ENCODE data around the gene SCG5. TPM values are rescaled to one million over a fixed set of nuclear protein-coding genes. Genes with fewer than 3 reads are reported as not detected.

SCG5 gene
- polyA plus RNA-seq, 1 donor from 2014 or later, result not detected

- Mint-ChIP-seq H3K36me3 (no peaks in the 10 kb centered on the region), H3K4me1 (no peaks in the 10 kb centered on the region), H3K4me3 (no peak overlapping the region), H3K27me3 (peaks cover 4% of the 10 kb centered on the region), H3K27ac (no peak overlapping the region), H3K9me3 (peaks cover 0 to 2% (median under 1%) of the 10 kb centered on the region in 3 donors)
Measured at GRCh38 chr15:32694222-32694983, 52.9 kb downstream of the SCG5 start.

GRCh38 chr15:32698773-32699390 lies 57.4 kb downstream of the SCG5 start:
- H3K9me3 Mint-ChIP-seq, result peaks cover 0 to 2% (median 1%) of the 10 kb centered on the region in 3 donors

GRCh38 chr15:32700501-32701150 lies 59.1 kb downstream of the SCG5 start:
- Mint-ChIP-seq H3K27me3 (peaks cover 6% of the 10 kb centered on the region), H3K9me3 (peaks cover 0 to 2% (median 1%) of the 10 kb centered on the region in 3 donors), H3K4me3 (no peak overlapping the region)

More at GRCh38 chr15:32698773-32699390, 57.4 kb downstream of the SCG5 start:
- peaks cover 4% of the 10 kb centered on the region for H3K27me3 Mint-ChIP-seq
- no peaks in the 10 kb centered on the region for H3K4me1 Mint-ChIP-seq
- no peak overlapping the region for H3K27ac Mint-ChIP-seq
- no peaks in the 10 kb centered on the region for H3K36me3 Mint-ChIP-seq
- no peak overlapping the region for H3K4me3 Mint-ChIP-seq

GRCh38 chr15:32701863-32702262 lies 60.4 kb downstream of the SCG5 start:
- H3K27me3 Mint-ChIP-seq, result peaks cover 9% of the 10 kb centered on the region
- no peaks in the 10 kb centered on the region for H3K4me1 Mint-ChIP-seq
- H3K27ac Mint-ChIP-seq, result no peak overlapping the region
- H3K4me3 Mint-ChIP-seq, result no peak overlapping the region
- peaks cover 0 to 2% (median 1%) of the 10 kb centered on the region in 3 donors for H3K9me3 Mint-ChIP-seq
- H3K36me3 Mint-ChIP-seq, result no peaks in the 10 kb centered on the region

More at GRCh38 chr15:32700501-32701150, 59.1 kb downstream of the SCG5 start:
- H3K4me1 Mint-ChIP-seq, result no peaks in the 10 kb centered on the region
- no peak overlapping the region for H3K27ac Mint-ChIP-seq
- H3K36me3 Mint-ChIP-seq, result no peaks in the 10 kb centered on the region

- H3K27me3 Mint-ChIP-seq, result peaks cover 6% of the 10 kb centered on the region
- peaks cover 0 to under 1% (median 0%) of the 10 kb centered on the region in 3 donors for H3K9me3 Mint-ChIP-seq
- H3K4me3 Mint-ChIP-seq, result no peak overlapping the region
- H3K27ac Mint-ChIP-seq, result no peak overlapping the region
- H3K36me3 Mint-ChIP-seq, result no peaks in the 10 kb centered on the region
- no peaks in the 10 kb centered on the region for H3K4me1 Mint-ChIP-seq
Measured at GRCh38 chr15:32704395-32704981, 63.0 kb downstream of the SCG5 start.

GRCh38 chr15:32705446-32705845 lies 63.9 kb downstream of the SCG5 start:
- Mint-ChIP-seq H3K4me3 (no peak overlapping the region), H3K27ac (no peak overlapping the region), H3K36me3 (no peaks in the 10 kb centered on the region), H3K9me3 (no peaks in the 10 kb centered on the region), H3K4me1 (no peaks in the 10 kb centered on the region), H3K27me3 (peaks cover 9% of the 10 kb centered on the region)

GRCh38 chr15:32706704-32707103 lies 65.2 kb downstream of the SCG5 start:
- Mint-ChIP-seq H3K4me1 (no peaks in the 10 kb centered on the region), H3K4me3 (no peak overlapping the region), H3K9me3 (no peaks in the 10 kb centered on the region), H3K36me3 (no peaks in the 10 kb centered on the region), H3K27me3 (peaks cover 11% of the 10 kb centered on the region), H3K27ac (no peak overlapping the region)

- peaks cover 11% of the 10 kb centered on the region for H3K27me3 Mint-ChIP-seq
- H3K4me1 Mint-ChIP-seq, result no peaks in the 10 kb centered on the region
- H3K4me3 Mint-ChIP-seq, result no peak overlapping the region
- no peaks in the 10 kb centered on the region for H3K9me3 Mint-ChIP-seq
- no peaks in the 10 kb centered on the region for H3K36me3 Mint-ChIP-seq
- no peak overlapping the region for H3K27ac Mint-ChIP-seq
Measured at GRCh38 chr15:32707436-32707835, 65.9 kb downstream of the SCG5 start.

GRCh38 chr15:32709295-32710033 lies 68.0 kb downstream of the SCG5 start:
- Mint-ChIP-seq H3K4me1 (no peaks in the 10 kb centered on the region), H3K27ac (no peak overlapping the region), H3K27me3 (peaks cover 16% of the 10 kb centered on the region), H3K36me3 (no peaks in the 10 kb centered on the region), H3K4me3 (no peak overlapping the region), H3K9me3 (no peaks in the 10 kb centered on the region)

GRCh38 chr15:32715276-32715675 lies 73.8 kb downstream of the SCG5 start:
- H3K27ac Mint-ChIP-seq, result no peak overlapping the region
- peak overlapping the region in 1 of 4 donors; percentile 65 for H3K4me3 Mint-ChIP-seq
- H3K36me3 Mint-ChIP-seq, result no peaks in the 10 kb centered on the region
- peaks cover 13 to 16% (median 15%) of the 10 kb centered on the region in 3 donors for H3K4me1 Mint-ChIP-seq
- peaks cover 45% of the 10 kb centered on the region for H3K27me3 Mint-ChIP-seq
- H3K9me3 Mint-ChIP-seq, result no peaks in the 10 kb centered on the region

- no peaks in the 10 kb centered on the region for H3K36me3 Mint-ChIP-seq
- H3K27ac Mint-ChIP-seq, result peak overlapping the region in 1 of 3 donors; percentile 4
- peaks cover 45% of the 10 kb centered on the region for H3K27me3 Mint-ChIP-seq
- H3K4me1 Mint-ChIP-seq, result peaks cover 13 to 16% (median 15%) of the 10 kb centered on the region in 3 donors
- no peaks in the 10 kb centered on the region for H3K9me3 Mint-ChIP-seq
- H3K4me3 Mint-ChIP-seq, result peak overlapping the region; percentile 56 to 89 (median 71)
Measured at GRCh38 chr15:32716216-32716914, 74.9 kb downstream of the SCG5 start.

- peaks cover 13 to 16% (median 15%) of the 10 kb centered on the region in 3 donors for H3K4me1 Mint-ChIP-seq
- peak overlapping the region in 2 of 3 donors; percentile 4 to 48 for H3K27ac Mint-ChIP-seq
- no peaks in the 10 kb centered on the region for H3K36me3 Mint-ChIP-seq
- no peaks in the 10 kb centered on the region for H3K9me3 Mint-ChIP-seq
- peaks cover 45% of the 10 kb centered on the region for H3K27me3 Mint-ChIP-seq
- peak overlapping the region; percentile 56 to 89 (median 71) for H3K4me3 Mint-ChIP-seq
Measured at GRCh38 chr15:32716915-32717425, 75.5 kb downstream of the SCG5 start.

GRCh38 chr15:32717426-32718226 lies 76.1 kb downstream of the SCG5 start, which contains the start of gene GREM1:
TSS of gene GREM1 (plus strand) at chr15:32718004. CDS start at chr15:32730691, 12,687 bp downstream.
- Mint-ChIP-seq H3K9me3 (peaks cover 0 to 2% (median 0%) of the 10 kb centered on the region in 3 donors), H3K27ac (peak within 1 kb of the TSS in 2 of 3 donors; percentile 4 to 48), H3K27me3 (peaks cover 47% of the 10 kb centered on the region), H3K4me1 (peaks cover 13 to 16% (median 16%) of the 10 kb centered on the region in 3 donors), H3K4me3 (peak within 1 kb of the TSS; percentile 56 to 89 (median 71)), H3K36me3 (no peaks in the 10 kb centered on the region)

All from IgD-negative memory B cell (primary cell).